HG03159 (cell line): ENCODE results near the gene NPNT.
A peak's percentile ranks its signal among the peaks of the same experiment; 100 is the strongest.

Source experiments
- ATAC-seq: cut with Tn5 transposase; IDR thresholded peaks from one replicate; pipeline ENCODE4 v1.9.1; 2021; ENCODE audit warnings: mild to moderate bottlenecking, moderate library complexity; ENCODE audit not compliant: unreplicated experiment

Gene NPNT

GRCh38 chr4:105912633-105913032 is 17.4 kb downstream of the NPNT start:
- no peak for ATAC-seq

GRCh38 chr4:105917171-105917685 is 22.0 kb downstream of the NPNT start:
- no peak for ATAC-seq

DNA sequence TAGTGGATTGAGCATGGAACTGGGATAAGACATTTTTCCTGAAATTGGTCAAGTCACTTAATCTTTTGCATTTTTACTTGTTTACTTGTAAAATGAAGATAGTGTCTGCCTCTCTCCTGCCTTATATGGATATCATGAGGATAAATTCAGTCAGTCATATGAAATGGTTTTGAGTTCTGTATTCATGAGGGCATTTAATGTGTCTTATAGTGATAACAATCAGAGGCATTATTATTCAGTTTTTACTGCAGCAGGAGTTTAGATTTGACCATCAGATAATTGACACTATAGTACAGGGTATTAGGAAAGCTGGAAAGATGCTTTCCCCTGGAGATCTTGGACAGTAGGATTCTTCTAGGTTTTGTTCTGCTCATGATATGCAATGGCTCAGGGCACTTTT is 26.0 kb downstream of the NPNT start:
- no peak for ATAC-seq

DNA sequence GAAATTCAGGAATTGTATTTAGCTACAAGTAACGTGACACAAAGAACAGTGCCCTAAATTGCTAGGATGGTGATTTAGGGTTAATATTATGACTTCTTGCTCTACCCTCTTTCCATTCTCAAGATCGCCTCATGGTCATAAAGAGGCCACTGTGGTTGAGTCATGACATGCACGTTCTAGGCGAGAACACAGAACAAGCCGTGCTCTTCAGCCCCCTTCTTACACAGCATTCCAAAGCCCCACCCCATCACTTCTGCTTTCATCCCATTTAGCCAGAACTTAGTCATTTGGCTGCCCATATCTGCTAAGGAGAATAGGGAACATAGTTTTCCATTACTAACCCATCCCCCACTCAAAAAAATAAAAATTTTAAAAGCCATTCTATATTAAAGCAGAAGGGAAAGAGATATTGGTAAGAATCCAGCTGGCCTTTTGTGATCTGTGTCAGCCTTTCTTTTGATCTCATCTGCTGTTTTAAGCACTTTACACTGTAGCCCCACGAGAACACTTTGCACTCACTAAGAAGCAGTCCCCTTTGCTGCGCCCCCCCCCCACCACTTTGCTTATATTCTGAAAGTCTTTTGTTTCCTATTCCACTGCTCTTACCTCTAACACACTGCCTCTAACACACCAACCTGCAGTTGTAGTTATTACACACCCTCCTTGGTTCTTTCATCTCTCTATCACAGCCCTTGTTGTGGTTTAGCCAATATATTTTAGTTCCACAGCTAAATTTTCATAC is 28.4 kb downstream of the NPNT start:
- ATAC-seq: no peak

GRCh38 chr4:105924341-105924740 is 29.1 kb downstream of the NPNT start:
- no peak for ATAC-seq

- ATAC-seq: no peak
These were observed 35.4 kb downstream of the NPNT start for GRCh38 chr4:105930698-105931097.

DNA sequence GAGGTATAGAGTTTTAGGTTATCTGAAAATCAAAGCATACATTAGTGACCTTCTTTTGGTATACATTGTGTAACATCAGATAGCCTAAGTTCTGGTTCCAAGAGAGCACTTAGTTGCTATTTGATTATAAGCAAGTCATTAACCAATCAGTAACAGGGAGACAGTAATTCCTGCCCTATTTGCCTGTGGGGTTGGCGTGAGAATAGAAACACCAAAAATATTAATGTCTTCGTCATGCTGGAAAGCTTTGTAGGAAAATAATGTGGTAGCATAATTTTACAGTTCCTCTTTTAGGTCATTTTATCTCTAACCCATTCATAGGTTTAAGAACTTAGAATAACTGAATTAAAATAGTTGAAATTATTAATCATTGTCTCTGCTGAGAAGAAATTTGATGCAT is 37.8 kb downstream of the NPNT start:
- ATAC-seq: peak; percentile 81

DNA sequence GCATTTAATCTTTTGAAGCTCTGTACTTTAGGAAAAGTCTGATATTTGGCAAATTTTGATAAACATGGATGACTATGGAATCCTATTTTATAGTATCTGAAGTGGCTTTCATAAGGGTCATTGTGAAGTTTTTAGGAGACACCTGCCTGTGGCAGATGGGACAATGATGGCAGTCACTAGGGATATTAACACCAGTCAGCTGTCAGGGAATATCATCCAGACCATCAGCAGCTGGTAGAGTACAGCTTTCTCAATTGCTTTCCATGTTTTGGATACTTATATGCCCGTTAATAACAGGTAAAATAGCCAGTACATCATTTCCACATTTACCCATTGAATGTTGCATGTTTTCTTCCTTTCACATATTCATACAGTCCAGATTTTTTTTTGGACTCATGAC is 39.1 kb downstream of the NPNT start:
- ATAC-seq: no peak

GRCh38 chr4:105936901-105937300 is 41.6 kb downstream of the NPNT start:
- ATAC-seq: no peak

- ATAC-seq: no peak
These were observed 42.5 kb downstream of the NPNT start for GRCh38 chr4:105937759-105938158.

- ATAC-seq: no peak
These were observed 48.0 kb downstream of the NPNT start for GRCh38 chr4:105943234-105943633.

- no peak for ATAC-seq
These were observed 49.3 kb downstream of the NPNT start for GRCh38 chr4:105944540-105944939.

- no peak for ATAC-seq
These were observed 51.5 kb downstream of the NPNT start for GRCh38 chr4:105946771-105947170.

GRCh38 chr4:105950701-105951100 is 55.4 kb downstream of the NPNT start:
- ATAC-seq: no peak

DNA sequence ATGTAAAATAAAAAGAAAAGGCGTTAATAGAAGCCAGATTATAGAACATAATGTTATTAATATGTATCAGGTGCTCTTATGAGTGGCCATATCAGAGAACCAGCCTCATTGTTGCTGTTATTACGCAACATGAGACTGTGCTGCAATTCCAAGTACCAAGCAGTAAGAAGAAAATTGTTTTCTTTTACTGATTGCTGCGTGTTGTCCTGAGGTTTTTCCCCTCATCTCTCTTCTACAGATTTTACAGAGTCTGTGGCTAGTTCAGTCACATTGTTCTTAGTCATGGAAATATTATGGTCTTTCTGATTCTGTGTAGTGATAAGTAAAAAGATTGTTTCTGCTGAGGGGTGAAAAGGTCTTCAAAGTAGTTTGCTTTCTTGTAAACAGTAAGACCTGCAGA is 55.9 kb downstream of the NPNT start:
- no peak for ATAC-seq

GRCh38 chr4:105952591-105952990 is 57.3 kb downstream of the NPNT start:
- no peak for ATAC-seq

DNA sequence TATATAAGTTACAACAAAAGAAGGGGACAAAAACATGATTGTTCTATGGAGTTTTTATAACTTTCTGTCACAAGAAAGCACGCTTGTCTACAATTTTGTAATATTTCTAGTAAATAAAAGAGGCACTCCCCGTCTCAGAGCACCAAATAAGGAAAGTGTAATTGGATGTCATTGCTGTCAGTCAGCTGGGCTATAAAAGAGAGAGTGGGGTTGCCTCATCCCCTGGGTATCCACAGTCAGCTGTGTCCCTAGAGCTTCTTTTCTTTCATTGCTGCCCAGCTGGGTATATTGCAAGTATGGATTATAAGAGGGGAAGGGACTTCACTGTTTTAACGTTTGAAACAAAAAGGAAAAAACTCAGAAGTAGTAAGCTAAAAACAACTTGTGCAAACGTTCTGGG is 61.3 kb downstream of the NPNT start:
- ATAC-seq: no peak

GRCh38 chr4:105957680-105958079 is 62.4 kb downstream of the NPNT start:
- no peak for ATAC-seq

- ATAC-seq: no peak
These were observed 68.5 kb downstream of the NPNT start for GRCh38 chr4:105963461-105964400.

DNA sequence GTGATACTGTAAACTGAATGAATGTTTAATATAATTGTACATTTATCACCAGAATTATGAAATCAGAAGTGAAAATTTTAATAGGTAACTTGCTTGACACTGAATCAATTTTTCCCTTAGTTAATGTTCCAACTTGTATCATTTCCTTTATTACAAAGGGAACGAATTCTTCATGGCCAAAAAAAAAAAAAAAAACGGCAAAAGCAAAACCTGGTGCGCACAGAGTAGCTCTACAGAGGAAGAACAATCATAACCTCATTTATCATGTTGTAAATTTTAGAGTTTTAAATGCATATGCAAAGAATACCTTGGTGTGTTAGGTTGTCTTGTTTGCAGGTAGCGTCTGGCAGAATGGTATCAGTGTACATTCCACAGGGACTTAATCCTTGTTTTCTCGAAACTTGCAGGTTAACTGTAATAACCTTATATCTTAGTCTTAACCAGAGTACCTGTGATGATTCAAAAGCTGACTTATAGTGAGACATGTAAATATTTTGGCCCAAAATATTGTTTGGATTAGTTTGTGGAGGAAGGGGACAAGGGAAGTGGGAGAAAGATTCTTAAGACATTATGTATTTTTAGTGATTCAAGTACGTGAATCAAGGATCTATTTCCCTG is 70.0 kb downstream of the NPNT start:
- no peak for ATAC-seq

- no peak for ATAC-seq
These were observed 70.8 kb downstream of the NPNT start for GRCh38 chr4:105966051-105966450.
